GM19043 (cell line): ENCODE measurements around the gene LDHD.
A peak's percentile ranks its signal among the peaks of the same experiment; 100 is the strongest.

Experiments
- ATAC-seq: cut with Tn5 transposase; IDR thresholded peaks from one replicate; pipeline ENCODE4 v1.9.1; 2021; ENCODE audit warnings: low read depth; ENCODE audit not compliant: unreplicated experiment

LDHD gene

GRCh38 chr16:75083813-75084212 lies 32.8 kb downstream of the LDHD start:
- ATAC-seq = no peak

- ATAC-seq = no peak
Measured at GRCh38 chr16:75081179-75081859, 35.3 kb downstream of the LDHD start.

GRCh38 chr16:75080205-75081029 lies 36.2 kb downstream of the LDHD start:
- no peak for ATAC-seq

- no peak for ATAC-seq
Measured at GRCh38 chr16:75079346-75079926, 37.1 kb downstream of the LDHD start.

GRCh38 chr16:75078886-75079285 lies 37.7 kb downstream of the LDHD start:
- ATAC-seq = no peak

- no peak for ATAC-seq
Measured at GRCh38 chr16:75075688-75076268, 40.8 kb downstream of the LDHD start.

- ATAC-seq = peak; percentile 96
Measured at GRCh38 chr16:75074920-75075687, 41.5 kb downstream of the LDHD start.

- no peak for ATAC-seq
Measured at GRCh38 chr16:75074304-75074793, 42.2 kb downstream of the LDHD start.

- no peak for ATAC-seq
Measured at GRCh38 chr16:75073545-75074303, 42.9 kb downstream of the LDHD start.

GRCh38 chr16:75072239-75072947 lies 44.2 kb downstream of the LDHD start:
- no peak for ATAC-seq

GRCh38 chr16:75071621-75072020 lies 45.0 kb downstream of the LDHD start:
- no peak for ATAC-seq

- no peak for ATAC-seq
Measured at GRCh38 chr16:75070012-75070841, 46.4 kb downstream of the LDHD start.

- ATAC-seq = no peak
Measured at GRCh38 chr16:75068085-75069031, 48.2 kb downstream of the LDHD start.

- no peak for ATAC-seq
Measured at GRCh38 chr16:75066861-75067447, 49.6 kb downstream of the LDHD start.

- ATAC-seq = no peak
Measured at GRCh38 chr16:75065521-75066149, 50.9 kb downstream of the LDHD start.

GRCh38 chr16:75065149-75065505 lies 51.5 kb downstream of the LDHD start:
- no peak for ATAC-seq
